Right lung (tissue), 10 donors: ENCODE results near the gene EFTUD2. TPM values are rescaled to one million over a fixed set of nuclear protein-coding genes. Genes with fewer than 3 reads are reported as not detected.
"Not testable (repeated sequence)": the region's sequence is repeated elsewhere in the genome, so short reads cannot be mapped to it uniquely, and the experiment has no call there.

ENCODE experiments used
- DNase-seq, 2 donors: peaks; one replicate each; pipeline ENCODE4 v3.0.0-alpha.2; 2013
- long read RNA-seq, 8 donors: transcript quantifications; one replicate each; lab custom pipeline, GENCODE V29; 2026
- polyA plus RNA-seq, 5 donors: library from polyadenylated mRNA; unstranded; fragments of 120-200 nt; gene quantifications; one replicate each; pipeline versions ENCODE4 v1.2.1 to v1.2.3, GENCODE V29; 2013; ENCODE audit warnings: inconsistent platforms in 1 of 5, low replicate concordance in 1 of 5; ENCODE audit not compliant: insufficient read length in 5 of 5, insufficient read depth in 1 of 5

EFTUD2 gene
- polyA plus RNA-seq: 10 to 100 TPM; 77.7 to 95.7 (median 92.8) TPM
- long read RNA-seq, donor 1, full-length matches to known transcripts: 9 of 48 reads
- long read RNA-seq, donor 1, partial matches to known transcripts: 21 of 48 reads
- long read RNA-seq, donor 1, other reads (novel, unspliced or antisense): 18 of 48 reads
- long read RNA-seq, donor 2, full-length matches to known transcripts: 3 of 3 reads
- long read RNA-seq, donor 2, partial matches to known transcripts: 0 of 3 reads
- long read RNA-seq, donor 2, other reads (novel, unspliced or antisense): 0 of 3 reads
- long read RNA-seq, donor 3, full-length matches to known transcripts: 10 of 17 reads
- long read RNA-seq, donor 3, partial matches to known transcripts: 7 of 17 reads
- long read RNA-seq, donor 3, other reads (novel, unspliced or antisense): 0 of 17 reads
- long read RNA-seq, donor 4, full-length matches to known transcripts: 6 of 11 reads
- long read RNA-seq, donor 4, partial matches to known transcripts: 0 of 11 reads
- long read RNA-seq, donor 4, other reads (novel, unspliced or antisense): 5 of 11 reads
- long read RNA-seq, donor 5, full-length matches to known transcripts: 5 of 13 reads
- long read RNA-seq, donor 5, partial matches to known transcripts: 8 of 13 reads
- long read RNA-seq, donor 5, other reads (novel, unspliced or antisense): 0 of 13 reads
- long read RNA-seq, donor 6, full-length matches to known transcripts: 11 of 11 reads
- long read RNA-seq, donor 6, partial matches to known transcripts: 0 of 11 reads
- long read RNA-seq, donor 6, other reads (novel, unspliced or antisense): 0 of 11 reads
- long read RNA-seq, donor 7, full-length matches to known transcripts: 4 of 51 reads
- long read RNA-seq, donor 7, partial matches to known transcripts: 24 of 51 reads
- long read RNA-seq, donor 7, other reads (novel, unspliced or antisense): 23 of 51 reads
- long read RNA-seq, donor 8, full-length matches to known transcripts: 3 of 3 reads
- long read RNA-seq, donor 8, partial matches to known transcripts: 0 of 3 reads
- long read RNA-seq, donor 8, other reads (novel, unspliced or antisense): 0 of 3 reads

- DNase-seq: peak; percentile 94 to 96
Measured at GRCh38 chr17:44899074-44899782, at the start of gene EFTUD2. TSS of gene EFTUD2 (minus strand) at chr17:44899445. CDS start at chr17:44894521, 4,924 bp downstream.

- DNase-seq: no peak
Measured at GRCh38 chr17:44948315-44948795, 49.1 kb upstream of the EFTUD2 start.

GRCh38 chr17:44947461-44948314, 48.4 kb upstream of the EFTUD2 start, which contains the start of gene KIF18B:
TSS of gene KIF18B (minus strand) at chr17:44947773. CDS start at chr17:44936344, 11,429 bp downstream.
- DNase-seq: peak; percentile 87 to 91

GRCh38 chr17:44945652-44946051, 46.4 kb upstream of the EFTUD2 start:
- DNase-seq: not testable (repeated sequence)

GRCh38 chr17:44942456-44942855, 43.2 kb upstream of the EFTUD2 start:
- no peak for DNase-seq

GRCh38 chr17:44941712-44942331, 42.6 kb upstream of the EFTUD2 start:
- DNase-seq: no peak

GRCh38 chr17:44940768-44941167, 41.5 kb upstream of the EFTUD2 start:
- no peak for DNase-seq

GRCh38 chr17:44940317-44940716, 41.1 kb upstream of the EFTUD2 start:
- DNase-seq: no peak

- DNase-seq: no peak
Measured at GRCh38 chr17:44935116-44935515, 35.9 kb upstream of the EFTUD2 start.

GRCh38 chr17:44934745-44935105, 35.5 kb upstream of the EFTUD2 start:
- DNase-seq: no peak

GRCh38 chr17:44933824-44934744, 34.8 kb upstream of the EFTUD2 start:
- DNase-seq: no peak

GRCh38 chr17:44932787-44933097, 33.5 kb upstream of the EFTUD2 start:
- no peak for DNase-seq

GRCh38 chr17:44932096-44932786, 33.0 kb upstream of the EFTUD2 start:
- DNase-seq: no peak

GRCh38 chr17:44931376-44931775, 32.1 kb upstream of the EFTUD2 start:
- DNase-seq: no peak

GRCh38 chr17:44930667-44931066, 31.4 kb upstream of the EFTUD2 start:
- no peak for DNase-seq

- DNase-seq: no peak
Measured at GRCh38 chr17:44928950-44929720, 29.9 kb upstream of the EFTUD2 start.

GRCh38 chr17:44928136-44928535, 28.9 kb upstream of the EFTUD2 start:
- DNase-seq: no peak
